ENCODE results near the gene FAM13B.

DNA sequence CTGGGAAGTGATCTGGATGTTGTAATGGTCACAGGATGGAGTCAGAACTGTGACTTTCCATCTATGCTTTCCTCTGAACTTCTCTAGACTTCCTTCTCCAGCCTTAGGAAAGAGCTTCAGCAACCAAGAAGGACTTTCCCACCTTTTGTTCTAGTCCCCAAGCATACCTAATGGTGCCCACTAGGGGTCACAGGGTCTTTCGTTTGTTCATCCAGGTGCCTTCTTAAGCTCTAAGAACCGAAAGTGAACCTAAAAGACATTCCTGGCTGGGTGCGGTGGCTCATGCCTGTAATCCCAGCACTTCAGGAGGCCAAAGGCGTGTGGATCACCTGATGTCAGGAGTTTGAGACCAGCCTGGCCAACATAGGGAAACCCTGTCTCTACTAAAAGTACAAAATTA lies 49.2 kb upstream of the FAM13B start:
- TF ChIP-seq, protein P1, sequence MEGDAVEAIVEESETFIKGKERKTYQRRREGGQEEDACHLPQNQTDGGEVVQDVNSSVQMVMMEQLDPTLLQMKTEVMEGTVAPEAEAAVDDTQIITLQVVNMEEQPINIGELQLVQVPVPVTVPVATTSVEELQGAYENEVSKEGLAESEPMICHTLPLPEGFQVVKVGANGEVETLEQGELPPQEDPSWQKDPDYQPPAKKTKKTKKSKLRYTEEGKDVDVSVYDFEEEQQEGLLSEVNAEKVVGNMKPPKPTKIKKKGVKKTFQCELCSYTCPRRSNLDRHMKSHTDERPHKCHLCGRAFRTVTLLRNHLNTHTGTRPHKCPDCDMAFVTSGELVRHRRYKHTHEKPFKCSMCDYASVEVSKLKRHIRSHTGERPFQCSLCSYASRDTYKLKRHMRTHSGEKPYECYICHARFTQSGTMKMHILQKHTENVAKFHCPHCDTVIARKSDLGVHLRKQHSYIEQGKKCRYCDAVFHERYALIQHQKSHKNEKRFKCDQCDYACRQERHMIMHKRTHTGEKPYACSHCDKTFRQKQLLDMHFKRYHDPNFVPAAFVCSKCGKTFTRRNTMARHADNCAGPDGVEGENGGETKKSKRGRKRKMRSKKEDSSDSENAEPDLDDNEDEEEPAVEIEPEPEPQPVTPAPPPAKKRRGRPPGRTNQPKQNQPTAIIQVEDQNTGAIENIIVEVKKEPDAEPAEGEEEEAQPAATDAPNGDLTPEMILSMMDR (IDR thresholded peaks at IDR 0.05), result no peak
- TF ChIP-seq POLR2A (IDR thresholded peaks at IDR 0.05), result no peak
- TF ChIP-seq EP300 (IDR thresholded peaks at IDR 0.05), result no peak
